HCT116 (cell line): ENCODE results near the gene MESP2. TPM values are rescaled to one million over a fixed set of nuclear protein-coding genes. Genes with fewer than 3 reads are reported as not detected.

ENCODE experiments used
- ATAC-seq: fragments of 200-7000 bp; cut with Tn5 transposase; 2 replicates; pipeline ENCODE4 v1.9.1; 2020; ENCODE audit warnings: mild to moderate bottlenecking, moderate library complexity
- BruUV-seq: library from RNA; stranded (reverse); fragments of 400-500 nt; replicated peaks from 2 replicates; lab custom pipeline; 2021; lab: Mats Ljungman, UMichigan
- CTCF ChIA-PET: fragments of 300-600 bp; sonication (Branson Sonifier 250); formaldehyde crosslinking; loops from one replicate; lab custom pipeline; 2021; ENCODE audit warnings: antibody characterized with exemption; lab: Charles Lee
- POLR2A ChIA-PET: fragments of 300-600, 350-600 bp; sonication (Branson Sonifier 250); formaldehyde crosslinking; loops from one replicate; lab custom pipeline; 2021; ENCODE audit warnings: antibody characterized with exemption; lab: Charles Lee
- RAD21 ChIA-PET, 2 experiments: fragments of 300-600 bp; sonication (Branson Sonifier 250); formaldehyde crosslinking; loops; one replicate each; lab custom pipeline; 2023; ENCODE audit warnings: low total read pairs in 2 of 2; ENCODE audit not compliant: uncharacterized antibody in 2 of 2, unreplicated experiment in 2 of 2, low non-redundant PET in 1 of 2; lab: Charles Lee
- DNase-seq: peaks from one replicate; pipeline ENCODE4 v3.0.0-alpha.2; 2010; ENCODE audit warnings: low read depth, low spot score
- H2AFZ ChIP-seq: fragments of 200-600 bp; shearing (Covaris generic), sonication (generic); 2 replicates; pipeline ENCODE4 v1.6.1; 2017; ENCODE audit warnings: low read depth, mixed run types, mixed read lengths, antibody characterized with exemption, low read length; ENCODE audit not compliant: poor library complexity, severe bottlenecking
- H3K27ac ChIP-seq: 2 replicates; pipeline ENCODE4 v1.5.1; 2012; ENCODE audit warnings: low read depth, low read length
- H3K27me3 ChIP-seq: fragments of 200-600 bp; sonication (generic); 2 replicates; pipeline ENCODE4 v1.6.1; 2016; ENCODE audit warnings: mixed run types, low read length, mixed read lengths; ENCODE audit not compliant: insufficient read depth
- H3K36me3 ChIP-seq, 2 experiments: fragments of 200-500 bp in 1 of 2; fragments of 200-600 bp in 1 of 2; sonication (Bioruptor generic) in 1 of 2; sonication (generic) in 1 of 2; 2 replicates each; pipeline versions ENCODE4 v1.5.1 to v1.6.1; 2014 to 2016; ENCODE audit warnings: low read length in 2 of 2, inconsistent platforms in 1 of 2, mixed read lengths in 1 of 2, mixed run types in 1 of 2; ENCODE audit not compliant: insufficient read depth in 2 of 2, control insufficient read depth in 1 of 2
- H3K4me1 ChIP-seq, 2 experiments: fragments of 200-600 bp in 1 of 2; sonication (generic) in 1 of 2; 2 replicates each; pipeline versions ENCODE4 v1.5.1 to v1.6.1; 2012 to 2017; ENCODE audit warnings: low read length in 2 of 2, inconsistent platforms in 1 of 2, mild to moderate bottlenecking in 1 of 2, mixed read lengths in 1 of 2, mixed run types in 1 of 2, moderate library complexity in 1 of 2; ENCODE audit not compliant: insufficient read depth in 2 of 2, control insufficient read depth in 1 of 2
- H3K4me2 ChIP-seq: fragments of 200-600 bp; sonication (generic); 2 replicates; pipeline ENCODE4 v1.6.1; 2017; ENCODE audit warnings: mixed run types, low read length, mixed read lengths
- H3K4me3 ChIP-seq, 2 experiments: fragments of 200-600 bp in 1 of 2; sonication (generic) in 1 of 2; replicated peaks in 1 of 2; 2 replicates each; pipeline ENCODE4 v1.5.1; 2011 to 2016; ENCODE audit warnings: low read length in 2 of 2, control low read depth in 1 of 2, low read depth in 1 of 2, mild to moderate bottlenecking in 1 of 2, mixed read lengths in 1 of 2, mixed run types in 1 of 2
- H3K79me2 ChIP-seq: fragments of 200-600 bp; sonication (generic); 2 replicates; pipeline ENCODE4 v1.6.1; 2017; ENCODE audit warnings: mild to moderate bottlenecking, mixed run types, low read length, moderate library complexity, mixed read lengths; ENCODE audit not compliant: insufficient read depth
- H3K9ac ChIP-seq: fragments of 200-600 bp; sonication (generic); 2 replicates; pipeline ENCODE4 v1.6.1; 2016; ENCODE audit warnings: low read length, mixed read lengths
- H3K9me2 ChIP-seq: fragments of 200-600 bp; sonication (generic), shearing (Covaris generic); 2 replicates; pipeline ENCODE4 v1.6.1; 2017; ENCODE audit warnings: mixed run types, mild to moderate bottlenecking, moderate library complexity; ENCODE audit not compliant: insufficient read depth
- H3K9me3 ChIP-seq, 2 experiments: fragments of 200-500 bp in 1 of 2; fragments of 200-600 bp in 1 of 2; sonication (Bioruptor generic) in 1 of 2; sonication (generic) in 1 of 2; 2 replicates each; pipeline ENCODE4 v1.6.1; 2014 to 2017; ENCODE audit warnings: low read length in 2 of 2, mixed read lengths in 2 of 2, inconsistent platforms in 1 of 2, low read depth in 1 of 2, mild to moderate bottlenecking in 1 of 2, mixed run types in 1 of 2, moderate library complexity in 1 of 2; ENCODE audit not compliant: control insufficient read depth in 1 of 2, insufficient read depth in 1 of 2
- H4K20me1 ChIP-seq: fragments of 200-600 bp; sonication (generic), shearing (Covaris generic); 2 replicates; pipeline ENCODE4 v1.6.1; 2017; ENCODE audit warnings: mixed run types, mild to moderate bottlenecking, moderate library complexity; ENCODE audit not compliant: insufficient read depth
- CBX3 ChIP-seq: IDR thresholded peaks from 2 replicates; pipeline ENCODE4 v1.6.1; 2012; ENCODE audit warnings: low read depth
- EZH2 ChIP-seq: fragments of 200-600 bp; sonication (generic); IDR thresholded peaks from 2 replicates; pipeline ENCODE4 v1.6.1; 2017; ENCODE audit warnings: antibody characterized with exemption, mixed run types
- FOSL1 ChIP-seq: IDR thresholded peaks from 2 replicates; pipeline ENCODE4 v1.6.1; 2012; ENCODE audit warnings: low read depth
- POLR2A ChIP-seq: IDR thresholded peaks from 2 replicates; pipeline ENCODE4 v1.7.0; 2011; ENCODE audit warnings: borderline replicate concordance; ENCODE audit not compliant: insufficient read depth, insufficient read length; ENCODE audit errors: extremely low read depth
- RAD21 ChIP-seq: IDR thresholded peaks from 2 replicates; pipeline ENCODE4 v1.6.1; 2012; ENCODE audit warnings: low read depth, mild to moderate bottlenecking
- SIN3A ChIP-seq: IDR thresholded peaks from 2 replicates; pipeline ENCODE4 v1.6.1; 2012; ENCODE audit warnings: low read depth
- SP1 ChIP-seq: IDR thresholded peaks from 2 replicates; pipeline ENCODE4 v1.6.1; 2012; ENCODE audit warnings: low read depth
- YY1 ChIP-seq: IDR thresholded peaks from 2 replicates; pipeline ENCODE4 v1.6.1; 2011; ENCODE audit warnings: low read length, low read depth, moderate library complexity, mild to moderate bottlenecking; ENCODE audit not compliant: insufficient replicate concordance; ENCODE audit errors: extremely low read depth
- ZNF274 ChIP-seq: fragments of 200-500 bp; sonication (Bioruptor generic); IDR thresholded peaks from 2 replicates; pipeline ENCODE4 v1.6.1; 2014; ENCODE audit warnings: mild to moderate bottlenecking, low read depth, low read length, inconsistent platforms
- intact Hi-C: fragments of 100-400 bp; cut with micrococcal nuclease; formaldehyde crosslinking; loops from 2 replicates; pipeline ENCODE4 v1.10.0; 2022
- total RNA-seq: library from RNA; stranded (reverse); gene quantifications from one replicate; pipeline ENCODE4 v1.2.1, GENCODE V29; 2021; ENCODE audit not compliant: unreplicated experiment
- TF ChIP-seq, protein P1 (sequence below): IDR thresholded peaks from 2 replicates; pipeline ENCODE4 v1.6.1; 2012
- TF ChIP-seq, protein P2 (sequence below), 3 experiments: fragments of 200-600 bp in 1 of 3; sonication (generic) in 1 of 3; IDR thresholded peaks in 2 of 3; conservative IDR thresholded peaks in 1 of 3; 2 replicates each; pipeline ENCODE4 v1.5.1; 2012 to 2017; ENCODE audit warnings: low read depth in 2 of 3, low read length in 2 of 3, antibody characterized with exemption in 1 of 3, borderline replicate concordance in 1 of 3, control low read depth in 1 of 3, mild to moderate bottlenecking in 1 of 3, mixed read lengths in 1 of 3, mixed run types in 1 of 3, moderate library complexity in 1 of 3; ENCODE audit not compliant: insufficient read depth in 1 of 3
- TF ChIP-seq, protein P3 (sequence below): IDR thresholded peaks from 2 replicates; pipeline ENCODE4 v1.6.1; 2011; ENCODE audit warnings: mild to moderate bottlenecking, low read length, moderate library complexity; ENCODE audit not compliant: insufficient replicate concordance; ENCODE audit errors: extremely low read depth

MESP2 gene
- total RNA-seq, 1 experiment from 2014 or later: 0.20 TPM

DNA sequence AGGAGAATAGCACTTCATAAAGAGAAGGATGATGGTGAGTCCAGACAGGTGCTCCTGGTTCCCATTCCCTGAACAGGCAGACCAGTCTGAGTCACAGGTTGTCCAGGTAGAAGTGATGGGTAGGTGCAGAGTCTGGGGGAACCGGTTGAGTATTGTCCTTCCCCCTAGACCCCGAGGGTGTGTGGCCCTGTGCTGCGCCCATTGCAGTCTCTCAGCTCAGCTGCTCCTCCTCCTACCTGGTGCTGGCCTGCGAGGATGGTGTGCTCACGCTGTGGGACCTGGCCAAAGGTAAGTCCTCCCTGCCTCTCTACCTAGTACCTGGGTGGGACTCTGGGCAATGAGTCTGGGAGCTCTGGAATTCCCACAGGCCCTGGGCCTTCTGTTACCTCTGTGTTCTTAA lies 44.9 kb upstream of the MESP2 start:
- no peak for ATAC-seq
- no peak overlapping the region for H3K9ac ChIP-seq
- H3K9me2 ChIP-seq: no peaks in the 10 kb centered on the region
- H3K36me3 ChIP-seq: no peaks in the 10 kb centered on the region
- H3K79me2 ChIP-seq: no peaks in the 10 kb centered on the region
- ChIA-PET CTCF (interaction anchor here (1.0 to 1.8 kb wide), 2 partner anchors 9 to 30 kb away, joined by 3 to 10 read pairs; no protein-coding TSS in a partner anchor), RAD21 (no interaction called here), POLR2A (no interaction called here)
- no peak overlapping the region for H3K27ac ChIP-seq
- no peaks in the 10 kb centered on the region for H3K9me3 ChIP-seq
- no peak overlapping the region for H3K4me2 ChIP-seq
- H3K27me3 ChIP-seq: no peaks in the 10 kb centered on the region
- TF ChIP-seq SIN3A (no peak), SP1 (no peak), POLR2A (no peak), YY1 (no peak), EZH2 (no peak), ZNF274 (no peak), CBX3 (no peak), RAD21 (no peak), FOSL1 (no peak)
- TF ChIP-seq, protein P1, sequence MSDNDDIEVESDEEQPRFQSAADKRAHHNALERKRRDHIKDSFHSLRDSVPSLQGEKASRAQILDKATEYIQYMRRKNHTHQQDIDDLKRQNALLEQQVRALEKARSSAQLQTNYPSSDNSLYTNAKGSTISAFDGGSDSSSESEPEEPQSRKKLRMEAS: no peak
- TF ChIP-seq, protein P2, sequence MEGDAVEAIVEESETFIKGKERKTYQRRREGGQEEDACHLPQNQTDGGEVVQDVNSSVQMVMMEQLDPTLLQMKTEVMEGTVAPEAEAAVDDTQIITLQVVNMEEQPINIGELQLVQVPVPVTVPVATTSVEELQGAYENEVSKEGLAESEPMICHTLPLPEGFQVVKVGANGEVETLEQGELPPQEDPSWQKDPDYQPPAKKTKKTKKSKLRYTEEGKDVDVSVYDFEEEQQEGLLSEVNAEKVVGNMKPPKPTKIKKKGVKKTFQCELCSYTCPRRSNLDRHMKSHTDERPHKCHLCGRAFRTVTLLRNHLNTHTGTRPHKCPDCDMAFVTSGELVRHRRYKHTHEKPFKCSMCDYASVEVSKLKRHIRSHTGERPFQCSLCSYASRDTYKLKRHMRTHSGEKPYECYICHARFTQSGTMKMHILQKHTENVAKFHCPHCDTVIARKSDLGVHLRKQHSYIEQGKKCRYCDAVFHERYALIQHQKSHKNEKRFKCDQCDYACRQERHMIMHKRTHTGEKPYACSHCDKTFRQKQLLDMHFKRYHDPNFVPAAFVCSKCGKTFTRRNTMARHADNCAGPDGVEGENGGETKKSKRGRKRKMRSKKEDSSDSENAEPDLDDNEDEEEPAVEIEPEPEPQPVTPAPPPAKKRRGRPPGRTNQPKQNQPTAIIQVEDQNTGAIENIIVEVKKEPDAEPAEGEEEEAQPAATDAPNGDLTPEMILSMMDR (IDR thresholded peaks at IDR 0.05 in 2 of 3, conservative IDR thresholded peaks at IDR 0.05 in 1 of 3; ENCODE audit: borderline replicate concordance in 1 of 3, insufficient read depth in 1 of 3, low read depth in 2 of 3, low read length in 2 of 3): no peak
- TF ChIP-seq, protein P3, sequence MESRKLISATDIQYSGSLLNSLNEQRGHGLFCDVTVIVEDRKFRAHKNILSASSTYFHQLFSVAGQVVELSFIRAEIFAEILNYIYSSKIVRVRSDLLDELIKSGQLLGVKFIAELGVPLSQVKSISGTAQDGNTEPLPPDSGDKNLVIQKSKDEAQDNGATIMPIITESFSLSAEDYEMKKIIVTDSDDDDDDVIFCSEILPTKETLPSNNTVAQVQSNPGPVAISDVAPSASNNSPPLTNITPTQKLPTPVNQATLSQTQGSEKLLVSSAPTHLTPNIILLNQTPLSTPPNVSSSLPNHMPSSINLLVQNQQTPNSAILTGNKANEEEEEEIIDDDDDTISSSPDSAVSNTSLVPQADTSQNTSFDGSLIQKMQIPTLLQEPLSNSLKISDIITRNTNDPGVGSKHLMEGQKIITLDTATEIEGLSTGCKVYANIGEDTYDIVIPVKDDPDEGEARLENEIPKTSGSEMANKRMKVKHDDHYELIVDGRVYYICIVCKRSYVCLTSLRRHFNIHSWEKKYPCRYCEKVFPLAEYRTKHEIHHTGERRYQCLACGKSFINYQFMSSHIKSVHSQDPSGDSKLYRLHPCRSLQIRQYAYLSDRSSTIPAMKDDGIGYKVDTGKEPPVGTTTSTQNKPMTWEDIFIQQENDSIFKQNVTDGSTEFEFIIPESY: no peak
- H4K20me1 ChIP-seq: no peaks in the 10 kb centered on the region
- DNase-seq: no peak
- H3K4me1 ChIP-seq: no peaks in the 10 kb centered on the region
- H2AFZ ChIP-seq: no peak overlapping the region
- H3K4me3 ChIP-seq: no peak overlapping the region
- BruUV-seq: no TSS peak
- intact Hi-C loops: no loop called here
